ENCODE data around the gene CCDC170. TPM values are rescaled to one million over a fixed set of nuclear protein-coding genes. Genes with fewer than 3 reads are reported as not detected.

The CCDC170 gene
- total and polyA plus RNA-seq, 2 of the 8 experiments (the other 6 are each of a cell fraction or from before 2014, with no cell fraction given) = 0.06 to 0.09 TPM

- TF ChIP-seq CHD7 (IDR thresholded peaks at IDR 0.05; ENCODE audit: insufficient replicate concordance, low read length) = no peak
- TF ChIP-seq JUND (IDR thresholded peaks at IDR 0.05; ENCODE audit: low read length) = no peak
- no peak for TF ChIP-seq EGR1 (IDR thresholded peaks at IDR 0.05; ENCODE audit: borderline replicate concordance, low read depth, low read length)
- no peak for TF ChIP-seq CEBPB (IDR thresholded peaks at IDR 0.05; ENCODE audit: low read depth, low read length)
- no peak for TF ChIP-seq SIX5 (IDR thresholded peaks at IDR 0.05; ENCODE audit: low read depth, low read length)
These were observed 122.8 kb downstream of the CCDC170 start (continued) for GRCh38 chr6:151616600-151616999.
